Measurements from ENCODE around the gene CLECL1. TPM values are rescaled to one million over a fixed set of nuclear protein-coding genes. Genes with fewer than 3 reads are reported as not detected.

Gene CLECL1
- total and polyA plus RNA-seq, 9 of the 15 experiments (the other 6 are each of a cell fraction or from before 2014, with no cell fraction given), result 0.13 to 0.25 TPM; not detected in 7

- no peak for TF ChIP-seq NR0B1 (IDR thresholded peaks at IDR 0.05; ENCODE audit: partially characterized antibody)
- peak; percentile 20; the same call in 1 of the 2 replicates for TF ChIP-seq RNF2 (IDR thresholded peaks at IDR 0.05)
- peak; percentile 50; the same call in 1 of the 2 replicates for TF ChIP-seq ZNF445 (CRISPR knock-in tag; IDR thresholded peaks at IDR 0.05; ENCODE audit: low read depth)
- TF ChIP-seq PURB (CRISPR knock-in tag; IDR thresholded peaks at IDR 0.05; ENCODE audit: low read depth), result no peak
- TF ChIP-seq CBFA2T3 (IDR thresholded peaks at IDR 0.05), result no peak
- TF ChIP-seq MYC (IDR thresholded peaks at IDR 0.05; ENCODE audit: low read depth, low read length), result peak; percentile 41; the same call in 1 of the 2 replicates
- TF ChIP-seq MYC (CRISPR knock-in tag; IDR thresholded peaks at IDR 0.05; ENCODE audit: borderline replicate concordance, low read depth), result peak; percentile 41; the same call in 1 of the 2 replicates
- TF ChIP-seq CAMTA2 (CRISPR knock-in tag; conservative IDR thresholded peaks at IDR 0.05), result no peak
- no peak for TF ChIP-seq ZNF76 (CRISPR knock-in tag; IDR thresholded peaks at IDR 0.05; ENCODE audit: borderline replicate concordance)
- peak; percentile 57 for TF ChIP-seq ZNF717 (CRISPR knock-in tag; IDR thresholded peaks at IDR 0.05)
- peak; percentile 86; the same call in 1 of the 2 replicates for TF ChIP-seq ZSCAN32 (CRISPR knock-in tag; IDR thresholded peaks at IDR 0.05)
- no peak for TF ChIP-seq CHD4 (IDR thresholded peaks at IDR 0.05; ENCODE audit: insufficient read depth, insufficient replicate concordance, low read depth, low read length, poor library complexity, severe bottlenecking)
- TF ChIP-seq CREM (IDR thresholded peaks at IDR 0.05; ENCODE audit: low read depth), result 0 out of 2 replicates have a peak, but pooled peaks have one; percentile 13
- TF ChIP-seq BRF2 (IDR thresholded peaks at IDR 0.05; ENCODE audit: borderline replicate concordance, insufficient read depth, insufficient read length), result no peak
- TF ChIP-seq KDM5B (IDR thresholded peaks at IDR 0.05; ENCODE audit: insufficient replicate concordance, low read depth, low read length), result peak; percentile 50
- no peak; the same call in 1 of the 2 replicates for TF ChIP-seq HMG20B (CRISPR knock-in tag; IDR thresholded peaks at IDR 0.05)
- TF ChIP-seq RBBP5 (IDR thresholded peaks at IDR 0.05; ENCODE audit: borderline replicate concordance, insufficient read depth, low read length, poor library complexity, severe bottlenecking), result no peak
- TF ChIP-seq HNRNPK (IDR thresholded peaks at IDR 0.05; ENCODE audit: low read depth, low read length, poor library complexity, severe bottlenecking), result no peak
- 0 out of 2 replicates have a peak, but pooled peaks have one; percentile 49 for TF ChIP-seq ERF (CRISPR knock-in tag; IDR thresholded peaks at IDR 0.05)
- peak; percentile 64; the same call in 1 of the 2 replicates for TF ChIP-seq ZNF830 (CRISPR knock-in tag; IDR thresholded peaks at IDR 0.05)
- TF ChIP-seq POU5F1 (IDR thresholded peaks at IDR 0.05; ENCODE audit: borderline replicate concordance, low read depth, low read length, partially characterized antibody), result no peak
- TF ChIP-seq PML (IDR thresholded peaks at IDR 0.05; ENCODE audit: low read length), result 0 out of 2 replicates have a peak, but pooled peaks have one; percentile 60
- TF ChIP-seq RBM39 (optimal IDR thresholded peaks at IDR 0.05; ENCODE audit: low read depth, low read length), result no peak
- TF ChIP-seq HDAC1 (IDR thresholded peaks at IDR 0.05), result no peak; a peak in 1 of 4 replicates
- peak; percentile 67 for TF ChIP-seq SP1 (CRISPR knock-in tag; IDR thresholded peaks at IDR 0.05)
- TF ChIP-seq CBX3 (IDR thresholded peaks at IDR 0.05; ENCODE audit: borderline replicate concordance in 1 of 2, low read length in 2 of 2), result 0 out of 3 replicates have a peak, but pooled peaks of 1 of the 2 experiments have one; percentile 21
Observed at GRCh38 chr12:9751204-9752144, 18.6 kb upstream of the CLECL1 start (continued).
